Measurements from ENCODE around the gene DBP. TPM values are rescaled to one million over a fixed set of nuclear protein-coding genes. Genes with fewer than 3 reads are reported as not detected.

The DBP gene
- total RNA-seq, 3 donors from 2014 or later (not counting 1 experiment from before 2014, with no cell fraction given): 16.4 to 31.2 (median 24.3) TPM

DNA sequence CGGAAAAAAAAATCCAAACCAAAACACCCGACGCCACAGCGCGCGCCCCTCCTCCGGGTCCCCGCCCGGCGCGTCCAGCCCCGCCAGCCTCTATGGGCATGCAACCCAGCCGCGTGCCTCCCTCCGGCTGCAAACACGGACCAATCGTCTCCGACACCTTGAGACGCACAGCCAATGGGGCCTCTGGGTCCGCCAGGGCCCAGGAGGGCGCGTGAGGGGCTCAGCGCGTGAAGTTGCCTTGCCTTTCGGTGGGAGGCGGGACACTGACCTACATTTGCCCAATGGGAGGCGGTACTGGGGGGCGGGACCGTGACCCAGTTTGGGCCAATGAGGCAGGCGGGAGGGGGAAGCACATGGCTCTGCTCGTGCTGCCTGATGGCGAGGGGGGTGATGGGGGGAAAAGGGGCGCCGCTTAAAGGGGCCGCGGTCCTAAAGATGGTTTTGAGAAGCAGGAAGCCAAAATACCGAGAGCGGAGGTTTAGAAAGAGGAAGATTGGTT, 319 bp upstream of the DBP start:
- peak; percentile 99 to 100 for DNase-seq
- Mint-ChIP-seq H3K9me3 (peaks cover 0 to 4% of the 10 kb centered on the region in 2 donors), H3K4me3 (peak overlapping the region; percentile 95), H3K27me3 (ENCODE audit: low read depth in 2 of 2) (no peaks in the 10 kb centered on the region), H3K27ac (peak overlapping the region; percentile 99), H3K36me3 (no peaks in the 10 kb centered on the region), H3K4me1 (peaks cover 39 to 51% of the 10 kb centered on the region in 2 donors)
- intact Hi-C loops (cut with micrococcal nuclease): loop anchor here (2.0 to 10.0 kb wide), 7 partner anchors 19 to 1005 kb away; partner anchors contain the start of genes GYS1, PPP1R15A, RPL18 and RRAS
- TF ChIP-seq, protein P1, sequence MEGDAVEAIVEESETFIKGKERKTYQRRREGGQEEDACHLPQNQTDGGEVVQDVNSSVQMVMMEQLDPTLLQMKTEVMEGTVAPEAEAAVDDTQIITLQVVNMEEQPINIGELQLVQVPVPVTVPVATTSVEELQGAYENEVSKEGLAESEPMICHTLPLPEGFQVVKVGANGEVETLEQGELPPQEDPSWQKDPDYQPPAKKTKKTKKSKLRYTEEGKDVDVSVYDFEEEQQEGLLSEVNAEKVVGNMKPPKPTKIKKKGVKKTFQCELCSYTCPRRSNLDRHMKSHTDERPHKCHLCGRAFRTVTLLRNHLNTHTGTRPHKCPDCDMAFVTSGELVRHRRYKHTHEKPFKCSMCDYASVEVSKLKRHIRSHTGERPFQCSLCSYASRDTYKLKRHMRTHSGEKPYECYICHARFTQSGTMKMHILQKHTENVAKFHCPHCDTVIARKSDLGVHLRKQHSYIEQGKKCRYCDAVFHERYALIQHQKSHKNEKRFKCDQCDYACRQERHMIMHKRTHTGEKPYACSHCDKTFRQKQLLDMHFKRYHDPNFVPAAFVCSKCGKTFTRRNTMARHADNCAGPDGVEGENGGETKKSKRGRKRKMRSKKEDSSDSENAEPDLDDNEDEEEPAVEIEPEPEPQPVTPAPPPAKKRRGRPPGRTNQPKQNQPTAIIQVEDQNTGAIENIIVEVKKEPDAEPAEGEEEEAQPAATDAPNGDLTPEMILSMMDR (IDR thresholded peaks at IDR 0.05): no peak
- peaks cover 52% of the 10 kb centered on the region for H3K4me1 ChIP-seq (ENCODE audit: control insufficient read depth, insufficient read depth, low read length)
- under 1% methylated on average over 38 of the region's 38 CpGs for WGBS (ENCODE audit: insufficient coverage)
- H3K36me3 ChIP-seq (ENCODE audit: control insufficient read depth, insufficient read depth, low read length): peaks cover 8% of the 10 kb centered on the region
- peak; percentile 70 to 87 (median 76) for ATAC-seq
- no peaks in the 10 kb centered on the region for H3K27me3 ChIP-seq (ENCODE audit: control insufficient read depth, insufficient read depth, low read length)
- no peaks in the 10 kb centered on the region for H3K9me3 ChIP-seq (ENCODE audit: control insufficient read depth, insufficient read depth, low read length)
- H3K27ac ChIP-seq (ENCODE audit: low read length): peak overlapping the region; percentile 97
- peak overlapping the region; percentile 72 for H3K4me3 ChIP-seq (ENCODE audit: low read length)

- no peaks in the 10 kb centered on the region for H3K36me3 Mint-ChIP-seq
- no peaks in the 10 kb centered on the region for H3K27me3 Mint-ChIP-seq (ENCODE audit: low read depth in 2 of 2)
- H3K4me3 Mint-ChIP-seq: peak overlapping the region; percentile 95
- H3K4me1 Mint-ChIP-seq: peaks cover 39 to 51% of the 10 kb centered on the region in 2 donors
- H3K4me3 ChIP-seq (ENCODE audit: low read length): peak overlapping the region; percentile 72
- peak overlapping the region; percentile 99 for H3K27ac Mint-ChIP-seq
- TF ChIP-seq, protein P1 (IDR thresholded peaks at IDR 0.05): no peak
- DNase-seq (peak in 1 of 2 donors; percentile 57), ATAC-seq (no peak)
- peaks cover 0 to 4% of the 10 kb centered on the region in 2 donors for H3K9me3 Mint-ChIP-seq
- intact Hi-C loops (cut with micrococcal nuclease): loop anchor here (2.0 to 10.0 kb wide), 7 partner anchors 17 to 1006 kb away; partner anchors contain the start of genes GYS1, PPP1R15A, RPL18 and RRAS
- peaks cover 18% of the 10 kb centered on the region for H3K36me3 ChIP-seq (ENCODE audit: control insufficient read depth, insufficient read depth, low read length)
- H3K9me3 ChIP-seq (ENCODE audit: control insufficient read depth, insufficient read depth, low read length): no peaks in the 10 kb centered on the region
- H3K27me3 ChIP-seq (ENCODE audit: control insufficient read depth, insufficient read depth, low read length): no peaks in the 10 kb centered on the region
- peak overlapping the region; percentile 56 for H3K27ac ChIP-seq (ENCODE audit: low read length)
- peaks cover 59% of the 10 kb centered on the region for H3K4me1 ChIP-seq (ENCODE audit: control insufficient read depth, insufficient read depth, low read length)
- 2% methylated on average over 32 of the region's 35 CpGs for WGBS (ENCODE audit: insufficient coverage)
Observed at GRCh38 chr19:48635966-48636858, 967 bp downstream of the DBP start.

DNA sequence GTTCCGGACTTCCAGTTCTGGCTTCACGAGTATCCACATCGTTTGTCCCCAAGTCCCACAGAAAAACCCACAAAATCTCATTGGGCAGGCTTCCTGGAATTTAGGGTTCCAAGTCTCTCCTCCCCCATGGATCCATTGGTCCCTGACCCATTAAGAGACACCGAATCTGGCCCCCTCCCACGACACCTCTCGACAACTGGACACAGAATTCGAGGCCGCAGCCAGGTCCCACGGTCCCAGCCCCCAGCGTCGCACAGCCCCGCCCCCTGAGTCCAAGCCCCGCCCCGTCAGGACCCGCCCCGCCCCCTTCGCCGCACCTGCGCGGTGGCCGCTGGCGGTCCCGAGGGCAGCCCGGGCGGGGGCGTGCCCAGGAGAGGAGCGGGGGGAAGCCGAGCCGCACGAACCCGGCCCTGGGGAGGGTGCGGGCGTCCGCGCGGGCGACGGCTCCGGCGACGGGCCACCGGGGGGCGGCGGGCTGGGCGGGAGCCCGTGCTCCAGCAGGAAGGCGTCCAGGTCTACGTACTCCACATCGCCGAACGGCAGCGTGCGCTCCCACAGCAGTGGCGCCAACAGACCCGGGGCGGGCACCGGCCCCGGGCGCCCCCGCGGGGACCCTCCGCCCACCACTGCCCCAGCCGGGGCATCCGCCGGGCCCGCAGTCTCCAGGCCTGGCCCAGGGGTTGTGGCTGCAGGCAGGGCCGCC, 1.8 kb downstream of the DBP start:
- H3K4me1 ChIP-seq (ENCODE audit: control insufficient read depth, insufficient read depth, low read length): peaks cover 67% of the 10 kb centered on the region
- no peaks in the 10 kb centered on the region for H3K36me3 Mint-ChIP-seq
- intact Hi-C loops (cut with micrococcal nuclease): loop anchor here (5.0 to 10.0 kb wide), 6 partner anchors 42 to 1007 kb away; partner anchors contain the start of genes GYS1, PPP1R15A, RRAS and RUVBL2

More for the DNA sequence above, 1.8 kb downstream of the DBP start:
- no peaks in the 10 kb centered on the region for H3K9me3 ChIP-seq (ENCODE audit: control insufficient read depth, insufficient read depth, low read length)
- H3K36me3 ChIP-seq (ENCODE audit: control insufficient read depth, insufficient read depth, low read length): peaks cover 26% of the 10 kb centered on the region
- TF ChIP-seq, protein P1 (IDR thresholded peaks at IDR 0.05): no peak
- H3K27ac ChIP-seq (ENCODE audit: low read length): peak overlapping the region; percentile 70
- H3K27me3 Mint-ChIP-seq (ENCODE audit: low read depth in 2 of 2): no peaks in the 10 kb centered on the region
- DNase-seq (peak; percentile 69 to 85), ATAC-seq (peak in 2 of 3 donors; percentile 9 to 18)
- WGBS (ENCODE audit: insufficient coverage): under 1% methylated on average over 67 of the region's 67 CpGs
- peaks cover 39 to 51% of the 10 kb centered on the region in 2 donors for H3K4me1 Mint-ChIP-seq
- peak overlapping the region; percentile 72 for H3K4me3 ChIP-seq (ENCODE audit: low read length)
- H3K4me3 Mint-ChIP-seq: peak overlapping the region; percentile 95
- peaks cover 0 to 4% of the 10 kb centered on the region in 2 donors for H3K9me3 Mint-ChIP-seq
- no peaks in the 10 kb centered on the region for H3K27me3 ChIP-seq (ENCODE audit: control insufficient read depth, insufficient read depth, low read length)
- peak overlapping the region; percentile 99 for H3K27ac Mint-ChIP-seq

All from natural killer cell (primary cell).